Astrocyte of the spinal cord (primary cell): ENCODE measurements around the gene ZFYVE9.
"Not testable (repeated sequence)": the region's sequence is repeated elsewhere in the genome, so short reads cannot be mapped to it uniquely, and the experiment has no call there.

Experiments used
- DNase-seq: peaks from one replicate; pipeline ENCODE4 v3.0.0; 2011; ENCODE audit warnings: low read depth, low spot score
- H3K4me3 ChIP-seq: 2 replicates; pipeline ENCODE4 v1.5.1; 2011; ENCODE audit warnings: low read depth, mild to moderate bottlenecking, low read length, moderate library complexity
- in situ Hi-C: cut with HindIII; loops from 2 replicates; pipeline ENCODE4 v1.10.0; 2017; ENCODE audit warnings: low sequenced_read_pairs
- TF ChIP-seq, protein P1 (sequence below): IDR thresholded peaks from 2 replicates; pipeline ENCODE4 v1.5.1; 2012; ENCODE audit warnings: low read depth, mild to moderate bottlenecking, low read length, inconsistent platforms

The ZFYVE9 gene

DNA sequence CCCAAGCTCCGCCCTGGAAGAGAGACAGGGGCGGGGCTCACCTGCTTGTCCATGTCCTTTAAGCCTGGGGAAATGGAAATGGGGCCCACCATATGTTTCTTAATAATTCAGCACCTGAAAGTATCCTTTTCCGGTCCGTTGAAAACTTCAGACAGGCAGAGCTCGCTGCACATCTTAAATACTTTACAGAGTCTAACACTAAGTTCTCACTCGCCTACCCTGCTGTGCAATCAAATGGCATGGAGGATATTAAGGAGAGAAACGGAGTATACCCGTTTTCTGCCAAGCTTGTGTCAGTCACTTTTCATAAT, 224.6 kb downstream of the ZFYVE9 start:
- TF ChIP-seq, protein P1, sequence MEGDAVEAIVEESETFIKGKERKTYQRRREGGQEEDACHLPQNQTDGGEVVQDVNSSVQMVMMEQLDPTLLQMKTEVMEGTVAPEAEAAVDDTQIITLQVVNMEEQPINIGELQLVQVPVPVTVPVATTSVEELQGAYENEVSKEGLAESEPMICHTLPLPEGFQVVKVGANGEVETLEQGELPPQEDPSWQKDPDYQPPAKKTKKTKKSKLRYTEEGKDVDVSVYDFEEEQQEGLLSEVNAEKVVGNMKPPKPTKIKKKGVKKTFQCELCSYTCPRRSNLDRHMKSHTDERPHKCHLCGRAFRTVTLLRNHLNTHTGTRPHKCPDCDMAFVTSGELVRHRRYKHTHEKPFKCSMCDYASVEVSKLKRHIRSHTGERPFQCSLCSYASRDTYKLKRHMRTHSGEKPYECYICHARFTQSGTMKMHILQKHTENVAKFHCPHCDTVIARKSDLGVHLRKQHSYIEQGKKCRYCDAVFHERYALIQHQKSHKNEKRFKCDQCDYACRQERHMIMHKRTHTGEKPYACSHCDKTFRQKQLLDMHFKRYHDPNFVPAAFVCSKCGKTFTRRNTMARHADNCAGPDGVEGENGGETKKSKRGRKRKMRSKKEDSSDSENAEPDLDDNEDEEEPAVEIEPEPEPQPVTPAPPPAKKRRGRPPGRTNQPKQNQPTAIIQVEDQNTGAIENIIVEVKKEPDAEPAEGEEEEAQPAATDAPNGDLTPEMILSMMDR, result no peak

DNA sequence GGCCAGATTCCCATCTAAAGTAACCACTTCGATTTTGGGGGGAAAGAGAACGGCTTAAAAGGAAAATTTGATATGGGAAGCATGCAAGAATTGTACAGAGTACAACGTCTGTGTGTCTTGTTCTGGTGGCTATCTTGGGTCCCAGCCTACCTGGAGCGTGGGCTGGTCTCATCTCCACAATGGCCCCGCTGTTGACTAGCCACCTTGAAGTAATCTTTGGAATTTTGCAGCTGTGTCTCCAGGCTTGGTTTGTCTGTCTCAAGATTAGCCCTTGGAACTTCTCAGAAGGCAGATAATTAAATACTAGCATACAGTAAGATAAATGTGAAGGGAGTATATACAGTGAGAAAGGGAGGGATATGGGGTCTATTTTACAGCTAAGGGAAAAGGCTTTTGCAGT, 225.4 kb downstream of the ZFYVE9 start:
- no peak for DNase-seq
- in situ Hi-C loops, result no loop called here
- H3K4me3 ChIP-seq, result no peak overlapping the region
- TF ChIP-seq, protein P1, result no peak

More for the DNA sequence above, 224.6 kb downstream of the ZFYVE9 start:
- DNase-seq, result no peak
- in situ Hi-C loops, result no loop called here
- peak overlapping the region; percentile 80 for H3K4me3 ChIP-seq

DNA sequence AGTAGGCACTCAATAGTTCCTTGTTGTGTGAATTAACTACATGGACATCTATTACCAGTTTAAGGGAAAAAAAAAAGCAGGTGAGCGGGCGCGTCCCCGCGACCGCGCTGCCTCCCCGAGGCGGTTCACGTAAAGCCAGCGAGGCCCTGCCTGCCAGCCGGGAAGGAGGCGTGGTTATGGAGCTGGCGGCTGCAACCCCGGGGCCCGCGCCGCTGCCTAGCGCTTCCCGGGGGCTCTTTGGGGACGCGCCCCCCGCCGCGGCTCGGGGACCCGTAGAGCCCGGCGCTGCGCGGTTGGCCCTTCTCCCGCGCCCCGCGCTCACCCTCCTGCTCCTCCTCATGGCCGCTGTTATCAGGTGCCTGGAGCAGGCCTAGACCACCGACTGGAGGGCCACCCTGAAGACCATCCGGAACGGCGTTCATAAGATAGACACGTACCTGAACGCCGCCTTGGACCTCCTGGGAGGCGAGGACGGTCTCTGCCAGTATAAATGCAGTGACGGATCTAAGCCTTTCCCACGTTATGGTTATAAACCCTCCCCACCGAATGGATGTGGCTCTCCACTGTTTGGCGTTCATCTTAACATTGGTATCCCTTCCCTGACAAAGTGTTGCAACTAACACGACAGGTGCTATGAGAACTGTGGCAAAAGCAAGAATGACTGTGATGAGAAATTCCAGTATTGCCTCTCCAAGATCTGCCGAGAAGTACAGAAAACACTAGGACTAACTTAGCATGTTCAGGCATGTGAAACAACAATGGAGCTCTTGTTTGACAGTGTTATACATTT, 226.7 kb downstream of the ZFYVE9 start:
- in situ Hi-C loops, result no loop called here
- H3K4me3 ChIP-seq, result peak overlapping the region; percentile 34
- DNase-seq, result peak; percentile 45

DNA sequence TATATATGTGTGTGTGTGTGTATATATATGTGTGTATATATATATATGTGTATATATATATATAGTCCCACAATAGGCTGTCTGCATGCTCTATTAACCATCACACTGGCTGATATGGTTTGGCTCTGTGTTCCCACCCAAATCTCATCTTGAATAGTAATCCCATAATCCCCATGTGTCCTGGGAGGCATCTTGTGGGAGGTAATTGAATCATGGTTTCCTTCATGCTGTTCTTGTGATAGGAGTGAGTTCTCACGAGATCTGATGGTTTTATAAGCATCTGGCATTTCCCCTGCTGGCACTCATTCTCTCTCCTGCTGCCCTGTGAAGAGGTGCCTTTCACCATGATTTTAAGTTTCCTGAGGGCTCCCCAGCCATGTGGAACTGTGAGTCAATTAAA, 228.0 kb downstream of the ZFYVE9 start:
- in situ Hi-C loops, DNase-seq, H3K4me3 ChIP-seq: not testable (repeated sequence)

More for the DNA sequence above, 226.7 kb downstream of the ZFYVE9 start:
- TF ChIP-seq, protein P1, result peak; percentile 35

DNA sequence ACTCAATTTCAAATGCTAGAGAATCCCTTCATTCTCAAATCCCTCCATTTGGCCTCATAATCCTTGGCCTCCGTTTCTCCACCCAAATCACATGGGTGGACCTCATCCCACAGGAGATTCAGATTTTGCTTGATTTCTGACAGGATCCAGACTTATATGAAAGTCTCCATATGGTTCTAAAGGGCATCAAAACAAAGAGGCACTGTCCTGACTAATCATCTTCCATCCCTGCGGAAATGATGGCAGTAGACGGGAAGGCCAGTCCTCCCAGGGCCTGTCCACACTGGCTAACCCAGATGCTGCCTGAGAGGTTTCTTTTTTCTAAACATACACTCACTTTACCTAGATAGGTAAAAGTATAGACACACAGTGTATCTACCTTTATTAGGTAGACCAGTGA, 243.5 kb downstream of the ZFYVE9 start:
- H3K4me3 ChIP-seq, result no peak overlapping the region
- no peak for DNase-seq
- in situ Hi-C loops, result no loop called here
- TF ChIP-seq, protein P1, result no peak

DNA sequence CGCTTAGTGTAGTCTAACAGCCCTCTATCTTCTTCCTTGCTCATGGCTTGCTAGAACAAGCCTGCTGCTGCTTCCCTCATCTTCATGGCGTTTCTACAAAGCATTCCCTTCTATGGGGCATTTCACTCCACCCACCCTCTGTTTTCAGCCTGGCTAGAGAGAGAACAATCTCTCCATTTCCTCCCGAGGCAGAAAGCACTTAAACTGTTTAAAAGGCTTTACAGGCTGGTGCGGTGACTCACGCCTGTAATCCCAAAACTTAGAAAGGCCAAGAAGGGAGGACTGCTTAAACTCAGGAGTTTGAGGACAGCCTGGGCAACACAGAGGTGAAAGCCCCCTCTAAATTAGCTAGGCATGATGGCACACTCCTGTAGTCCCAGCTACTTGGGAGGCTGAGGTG, 244.6 kb downstream of the ZFYVE9 start:
- H3K4me3 ChIP-seq, result no peak overlapping the region
- DNase-seq, result no peak
- in situ Hi-C loops, result no loop called here
- TF ChIP-seq, protein P1, result no peak

DNA sequence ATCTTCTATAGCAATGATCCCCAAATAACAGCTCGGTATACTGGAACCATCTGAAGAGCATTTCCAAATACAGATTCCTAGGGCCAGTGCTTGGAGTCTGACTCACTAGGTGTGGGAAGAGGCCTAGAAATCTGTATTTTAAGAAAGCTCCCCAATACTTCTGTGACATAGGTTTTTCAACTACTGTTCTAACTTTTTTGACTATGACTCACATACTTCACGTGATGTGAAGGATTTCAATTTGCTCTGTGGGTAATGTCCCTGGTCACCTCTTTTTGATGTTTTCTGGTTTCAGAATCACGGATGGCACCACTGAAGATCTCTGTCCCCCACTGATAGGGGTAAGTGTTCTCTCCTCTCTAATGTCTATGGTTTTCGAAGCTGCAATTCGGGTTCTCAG, 251.3 kb downstream of the ZFYVE9 start:
- in situ Hi-C loops, result no loop called here
- TF ChIP-seq, protein P1, result no peak
- no peak for DNase-seq
- H3K4me3 ChIP-seq, result no peak overlapping the region
